LNCaP clone FGC (cell line): ENCODE results near the gene FBXW7.

Experiments
- DNase-seq: peaks from one replicate; pipeline ENCODE4 v3.0.0-alpha.2; 2011; ENCODE audit warnings: low read depth
- H3K4me3 ChIP-seq: 2 replicates; pipeline ENCODE4 v1.5.1; 2011; ENCODE audit warnings: mild to moderate bottlenecking, low read depth, low read length, control low read depth
- TF ChIP-seq, protein P1 (sequence below): IDR thresholded peaks from 2 replicates; pipeline ENCODE4 v1.5.1; 2012; ENCODE audit warnings: mild to moderate bottlenecking; ENCODE audit not compliant: control insufficient read depth, insufficient read depth; ENCODE audit errors: extremely low read depth

FBXW7 gene

DNA sequence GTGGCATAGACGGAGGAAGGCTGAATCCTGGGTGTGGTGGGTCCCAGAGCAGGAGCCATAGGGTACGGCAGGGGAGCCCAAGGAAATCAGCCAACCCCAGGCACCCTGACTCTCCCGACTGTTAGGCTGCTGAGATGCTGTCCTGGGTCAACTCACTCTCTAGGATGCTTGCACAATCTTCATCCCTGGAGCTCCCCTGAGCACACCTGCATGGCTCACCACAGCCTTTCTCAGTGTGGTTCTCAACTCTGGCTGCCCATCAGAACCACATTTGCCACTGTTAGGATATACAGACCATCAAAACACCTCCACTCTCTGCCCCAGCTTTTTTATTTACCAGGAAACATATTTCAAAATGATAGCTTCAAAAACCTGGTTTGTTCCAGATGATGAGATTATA, 236.3 kb downstream of the FBXW7 start:
- H3K4me3 ChIP-seq = no peak overlapping the region
- DNase-seq = no peak
- TF ChIP-seq, protein P1, sequence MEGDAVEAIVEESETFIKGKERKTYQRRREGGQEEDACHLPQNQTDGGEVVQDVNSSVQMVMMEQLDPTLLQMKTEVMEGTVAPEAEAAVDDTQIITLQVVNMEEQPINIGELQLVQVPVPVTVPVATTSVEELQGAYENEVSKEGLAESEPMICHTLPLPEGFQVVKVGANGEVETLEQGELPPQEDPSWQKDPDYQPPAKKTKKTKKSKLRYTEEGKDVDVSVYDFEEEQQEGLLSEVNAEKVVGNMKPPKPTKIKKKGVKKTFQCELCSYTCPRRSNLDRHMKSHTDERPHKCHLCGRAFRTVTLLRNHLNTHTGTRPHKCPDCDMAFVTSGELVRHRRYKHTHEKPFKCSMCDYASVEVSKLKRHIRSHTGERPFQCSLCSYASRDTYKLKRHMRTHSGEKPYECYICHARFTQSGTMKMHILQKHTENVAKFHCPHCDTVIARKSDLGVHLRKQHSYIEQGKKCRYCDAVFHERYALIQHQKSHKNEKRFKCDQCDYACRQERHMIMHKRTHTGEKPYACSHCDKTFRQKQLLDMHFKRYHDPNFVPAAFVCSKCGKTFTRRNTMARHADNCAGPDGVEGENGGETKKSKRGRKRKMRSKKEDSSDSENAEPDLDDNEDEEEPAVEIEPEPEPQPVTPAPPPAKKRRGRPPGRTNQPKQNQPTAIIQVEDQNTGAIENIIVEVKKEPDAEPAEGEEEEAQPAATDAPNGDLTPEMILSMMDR = no peak

DNA sequence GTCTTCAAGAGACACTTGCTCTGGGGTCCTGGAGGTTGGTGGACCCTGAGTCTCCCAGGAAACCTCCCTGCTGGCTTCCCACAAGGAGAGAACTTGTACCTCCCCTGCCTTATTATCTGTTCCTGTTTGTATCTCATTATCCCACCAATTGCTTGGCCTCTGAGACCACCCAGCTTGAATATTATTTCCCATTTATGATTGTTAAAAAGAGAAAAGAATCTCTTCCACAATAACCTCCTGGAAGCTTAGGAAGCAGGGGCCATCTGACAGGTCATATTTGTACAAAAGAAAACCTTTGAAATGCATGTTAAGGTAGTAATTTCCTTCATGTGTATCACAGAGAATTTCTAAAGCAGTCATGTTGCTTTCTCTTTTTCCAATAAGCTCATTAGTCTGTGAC, 239.5 kb downstream of the FBXW7 start:
- TF ChIP-seq, protein P1 = no peak
- no peak for DNase-seq
- no peak overlapping the region for H3K4me3 ChIP-seq

DNA sequence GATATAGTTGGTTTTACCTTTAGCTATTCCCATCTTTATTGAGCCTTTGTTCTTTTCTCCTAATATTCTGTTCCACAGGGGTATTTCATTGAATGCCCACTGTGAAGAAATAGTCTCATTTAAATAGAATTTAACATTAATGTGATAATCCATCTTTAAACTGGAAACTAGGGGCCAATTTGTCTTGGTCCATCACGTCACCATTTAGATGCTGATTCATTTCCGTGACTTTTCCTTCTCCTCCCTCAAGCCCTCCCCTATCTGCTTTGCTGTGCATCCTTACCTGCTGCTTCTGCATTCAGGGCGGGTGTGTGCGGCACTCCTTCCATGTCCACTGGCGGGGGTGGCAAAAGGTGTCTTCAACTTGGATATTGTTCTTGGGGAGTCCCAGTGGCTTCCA, 241.1 kb downstream of the FBXW7 start:
- DNase-seq = no peak
- H3K4me3 ChIP-seq = no peak overlapping the region
- TF ChIP-seq, protein P1 = no peak

DNA sequence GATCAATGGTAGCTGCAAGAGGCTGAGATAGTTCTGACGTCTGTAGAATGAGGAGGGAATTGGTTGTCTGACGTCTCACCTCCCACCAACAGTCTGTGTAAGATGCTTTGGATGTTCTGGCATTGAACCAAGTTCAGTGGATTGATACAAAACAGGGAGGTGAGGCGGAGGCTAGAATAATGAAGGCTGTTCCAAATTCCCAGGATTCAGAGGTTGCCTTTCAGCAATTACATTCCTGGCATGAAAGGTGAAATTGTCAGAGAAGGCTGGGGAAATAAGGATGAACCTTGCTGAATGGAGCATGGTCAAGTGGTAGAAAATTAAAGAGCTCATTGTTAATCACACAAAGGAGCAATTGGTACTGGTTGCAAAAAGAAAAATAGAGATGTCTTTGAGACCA, 241.6 kb downstream of the FBXW7 start:
- no peak overlapping the region for H3K4me3 ChIP-seq
- TF ChIP-seq, protein P1 = no peak
- DNase-seq = no peak

DNA sequence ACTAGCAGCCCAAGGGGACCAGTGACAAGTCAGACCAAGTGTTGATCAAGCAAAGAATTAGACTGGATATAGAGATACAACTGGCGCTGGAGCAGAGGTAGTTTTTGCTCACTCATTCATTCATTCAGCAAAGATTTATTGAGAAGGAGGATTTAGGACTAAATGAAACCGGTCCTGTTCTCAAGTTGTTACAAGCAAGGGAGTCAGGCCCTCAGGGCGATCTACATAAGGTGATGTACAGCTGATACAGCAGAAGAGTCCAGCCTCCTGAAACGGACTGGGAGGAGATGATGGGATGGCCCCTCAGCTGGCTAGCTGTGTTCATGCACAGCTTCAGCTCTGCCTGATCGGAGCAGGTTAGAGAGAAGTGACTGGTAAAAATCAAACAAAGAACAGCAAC, 242.4 kb downstream of the FBXW7 start:
- DNase-seq = no peak
- TF ChIP-seq, protein P1 = no peak
- no peak overlapping the region for H3K4me3 ChIP-seq

DNA sequence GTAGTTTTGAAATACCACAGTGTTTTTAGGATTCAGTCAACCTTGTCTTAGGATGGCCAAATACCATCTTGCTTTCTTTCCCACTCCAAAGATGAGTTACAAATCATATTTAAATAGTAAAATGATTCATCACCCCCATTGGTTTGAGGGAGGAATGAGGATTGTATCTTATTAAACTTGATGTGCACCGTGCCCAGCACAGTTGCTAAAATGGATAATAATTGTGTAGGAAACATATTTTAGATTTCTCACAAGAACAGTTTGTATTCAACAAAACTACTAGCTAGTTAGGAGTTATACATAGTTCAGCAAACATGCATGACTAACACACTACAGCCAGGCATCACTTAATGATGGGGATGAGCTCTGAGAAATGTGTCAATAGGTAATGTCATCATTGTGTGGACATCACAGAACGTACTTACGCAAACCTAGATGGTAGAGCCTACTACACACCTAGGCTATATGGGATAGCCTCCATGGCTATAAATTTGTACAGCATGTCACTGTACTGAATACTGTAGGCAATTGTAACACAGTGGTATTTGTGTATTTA, 245.4 kb downstream of the FBXW7 start:
- no peak for DNase-seq
- TF ChIP-seq, protein P1 = no peak
- H3K4me3 ChIP-seq = no peak overlapping the region

DNA sequence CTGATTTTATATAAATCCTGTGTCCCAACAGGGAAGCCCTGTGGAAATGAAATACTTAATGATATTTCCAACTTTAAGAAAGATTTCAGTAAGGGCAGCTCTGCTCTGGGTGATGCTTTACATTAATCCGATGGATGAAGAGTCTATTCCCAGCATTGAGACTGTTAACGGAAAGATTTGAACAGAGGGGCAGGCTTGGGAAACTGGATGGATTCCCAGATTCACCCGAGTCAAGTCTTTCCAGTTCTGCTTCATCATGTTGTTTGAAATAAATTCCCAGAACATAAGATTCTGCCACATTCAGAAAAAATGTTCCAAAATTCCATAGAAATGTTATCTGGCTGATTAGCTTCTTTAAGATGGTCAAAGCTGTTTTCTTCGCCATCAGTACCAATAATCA, 246.0 kb downstream of the FBXW7 start:
- no peak overlapping the region for H3K4me3 ChIP-seq
- TF ChIP-seq, protein P1 = no peak
- DNase-seq = no peak
